Measurements from ENCODE around the gene HTR7. TPM values are rescaled to one million over a fixed set of nuclear protein-coding genes. Genes with fewer than 3 reads are reported as not detected.

HTR7 gene
- total and polyA plus RNA-seq, 9 of the 15 experiments (the other 6 are each of a cell fraction or from before 2014, with no cell fraction given): 0.07 to 0.33 (median 0.18) TPM

- 21% methylated on average over 8 of the region's 9 CpGs for WGBS (ENCODE audit: insufficient coverage, low coverage, missing lambda C conversion rate)
- Histone ChIP-seq H3K27me3 (ENCODE audit: control insufficient read depth in 2 of 2, insufficient read depth in 2 of 2, low read length in 2 of 2) (peaks cover 0 to 4% of the 10 kb centered on the region in 2 experiments; a peak in 1 of 5 replicates), H3K27ac (ENCODE audit: extremely low read depth, low read depth, low read length) (no peak overlapping the region), H3K4me1 (replicated peaks in 1 of 2; ENCODE audit: control insufficient read depth in 2 of 2, insufficient read depth in 2 of 2, low read length in 2 of 2) (no peaks in the 10 kb centered on the region), H3K9me3 (replicated peaks; ENCODE audit: control insufficient read depth, insufficient read depth, low read depth, low read length) (no peaks in the 10 kb centered on the region), H3K4me2 (ENCODE audit: insufficient read depth, low read length) (no peak overlapping the region), H3K36me3 (ENCODE audit: control insufficient read depth, insufficient read depth, low read length) (no peaks in the 10 kb centered on the region), H3K9ac (ENCODE audit: insufficient read depth in 1 of 2, low read depth in 2 of 2, low read length in 2 of 2) (no peak overlapping the region), H2AFZ (ENCODE audit: low read depth, low read length) (no peak overlapping the region), H3K4me3 (no peak overlapping the region), H3K9me1 (ENCODE audit: control insufficient read depth, insufficient read depth, low read length) (no peaks in the 10 kb centered on the region), H4K20me1 (replicated peaks; ENCODE audit: control insufficient read depth, insufficient read depth, low read length) (no peaks in the 10 kb centered on the region), H3K79me2 (ENCODE audit: control insufficient read depth, insufficient read depth, low read length) (no peaks in the 10 kb centered on the region)
- BruUV-seq (replicated peaks): no TSS peak
- in situ Hi-C loops (cut with MboI) (no loop called here), intact Hi-C loops (cut with micrococcal nuclease) (loop anchor here (1.0 kb wide), 1 partner anchor 994 kb away; no protein-coding TSS in a partner anchor)
- ChIA-PET CTCF (ENCODE audit: low intra/inter-chr PET ratio) (interaction anchor here (1.8 kb wide), 1 partner anchor 994 kb away, joined by 7 read pairs; no protein-coding TSS in a partner anchor), POLR2A (no interaction called here)
- DNase-seq (ENCODE audit: extremely low read depth in 1 of 4, low spot score in 3 of 4) (peak; percentile 8 to 28 (median 14)), FAIRE-seq (peak; percentile 75), ATAC-seq (peak; percentile 79)
- TF ChIP-seq PRPF4 (IDR thresholded peaks at IDR 0.05; ENCODE audit: insufficient read depth, low read depth, low read length, poor library complexity, severe bottlenecking) (no peak), ZNF395 (CRISPR knock-in tag; IDR thresholded peaks at IDR 0.05) (no peak), ETV5 (CRISPR knock-in tag; IDR thresholded peaks at IDR 0.05; ENCODE audit: low read depth) (no peak), CEBPZ (IDR thresholded peaks at IDR 0.05; ENCODE audit: borderline replicate concordance, low read depth, low read length) (no peak), ZNF592 (IDR thresholded peaks at IDR 0.05) (no peak), SMC3 (conservative IDR thresholded peaks at IDR 0.05; ENCODE audit: insufficient read depth, low read depth, low read length) (0 out of 2 replicates have a peak, but pooled peaks have one; percentile 15), FOXK1 (CRISPR knock-in tag; IDR thresholded peaks at IDR 0.05; ENCODE audit: borderline replicate concordance) (no peak), SNIP1 (IDR thresholded peaks at IDR 0.05; ENCODE audit: low read depth) (no peak), HDAC3 (IDR thresholded peaks at IDR 0.05; ENCODE audit: borderline replicate concordance, partially characterized antibody) (no peak), FIP1L1 (IDR thresholded peaks at IDR 0.05; ENCODE audit: low read depth, low read length, poor library complexity, severe bottlenecking) (no peak), MTA3 (IDR thresholded peaks at IDR 0.05; ENCODE audit: borderline replicate concordance) (no peak)
Measured at GRCh38 chr10:90787393-90788198, 70.2 kb downstream of the HTR7 start.

All from K562 (cell line).